CD14-positive monocyte (primary cell): ENCODE data around the gene RAB3A. TPM values are rescaled to one million over a fixed set of nuclear protein-coding genes. Genes with fewer than 3 reads are reported as not detected.

Experiments used
- DNase-seq, 3 donors: peaks; one replicate each; pipeline ENCODE4 v3.0.0-alpha.2; 2011 to 2022
- H2AFZ ChIP-seq: 2 replicates; pipeline ENCODE4 v1.6.0; 2012; ENCODE audit warnings: mild to moderate bottlenecking, low read depth, low read length, inconsistent platforms; ENCODE audit not compliant: insufficient read depth, poor library complexity, severe bottlenecking
- H3K27ac ChIP-seq, 2 donors: 1 replicate in 1 of 2; 2 replicates in 1 of 2; pipeline ENCODE4 v1.5.1; 2012 to 2013; ENCODE audit warnings: low read length in 2 of 2, control low read depth in 1 of 2, inconsistent platforms in 1 of 2, low read depth in 1 of 2, mild to moderate bottlenecking in 1 of 2
- H3K27me3 ChIP-seq, 2 donors: one replicate each; pipeline versions ENCODE4 v1.6.0 to v1.6.1; 2011 to 2013; ENCODE audit warnings: low read length in 2 of 2; ENCODE audit not compliant: control insufficient read depth in 2 of 2, insufficient read depth in 2 of 2
- H3K36me3 ChIP-seq, 2 donors: replicated peaks in 1 of 2; 1 replicate in 1 of 2; 2 replicates in 1 of 2; pipeline versions ENCODE4 v1.5.1 to v1.6.1; 2012 to 2013; ENCODE audit warnings: low read length in 2 of 2, control low read depth in 1 of 2, inconsistent platforms in 1 of 2, mild to moderate bottlenecking in 1 of 2; ENCODE audit not compliant: insufficient read depth in 2 of 2, control insufficient read depth in 1 of 2
- H3K4me1 ChIP-seq, 2 donors: 1 replicate in 1 of 2; 2 replicates in 1 of 2; pipeline versions ENCODE4 v1.5.1 to v1.6.1; 2012 to 2013; ENCODE audit warnings: low read length in 2 of 2, control low read depth in 1 of 2, inconsistent platforms in 1 of 2, mild to moderate bottlenecking in 1 of 2, moderate library complexity in 1 of 2; ENCODE audit not compliant: insufficient read depth in 2 of 2, control insufficient read depth in 1 of 2
- H3K4me2 ChIP-seq: replicated peaks from 2 replicates; pipeline ENCODE3; 2012; ENCODE audit warnings: low read length, moderate library complexity, mild to moderate bottlenecking; ENCODE audit not compliant: poor library complexity, severe bottlenecking; ENCODE audit errors: extremely low read depth
- H3K4me3 ChIP-seq, 3 experiments: fragments of 200-600 bp in 1 of 3; sonication (generic) in 1 of 3; replicated peaks in 1 of 3; 1 replicate in 2 of 3; 2 replicates in 1 of 3; pipeline ENCODE4 v1.5.1; 2011 to 2013; ENCODE audit warnings: low read length in 3 of 3, mild to moderate bottlenecking in 3 of 3, control low read depth in 2 of 3, low read depth in 2 of 3, inconsistent platforms in 1 of 3, moderate library complexity in 1 of 3
- H3K79me2 ChIP-seq: 2 replicates; pipeline ENCODE4 v1.6.0; 2012; ENCODE audit warnings: mild to moderate bottlenecking, control low read depth, inconsistent platforms, low read length, moderate library complexity; ENCODE audit not compliant: insufficient read depth
- H3K9ac ChIP-seq: 2 replicates; pipeline ENCODE4 v1.6.0; 2017; ENCODE audit warnings: low read length, mild to moderate bottlenecking; ENCODE audit not compliant: insufficient read depth, poor library complexity, severe bottlenecking
- H3K9me3 ChIP-seq, 2 donors: replicated peaks in 1 of 2; 1 replicate in 1 of 2; 2 replicates in 1 of 2; pipeline versions ENCODE4 v1.5.1 to v1.6.1; 2012 to 2013; ENCODE audit warnings: low read length in 2 of 2, control low read depth in 1 of 2; ENCODE audit not compliant: control insufficient read depth in 1 of 2, insufficient read depth in 1 of 2
- H4K20me1 ChIP-seq: 2 replicates; pipeline ENCODE4 v1.6.0; 2012; ENCODE audit warnings: mild to moderate bottlenecking, low read length, control low read depth, moderate library complexity; ENCODE audit not compliant: insufficient read depth
- H3K27ac Mint-ChIP-seq, 7 donors: one replicate each; pipeline ENCODE4 v1.8.0; 2020; ENCODE audit warnings: mild to moderate bottlenecking in 7 of 7, mixed read lengths in 7 of 7, moderate library complexity in 6 of 7, inconsistent platforms in 2 of 7
- H3K27me3 Mint-ChIP-seq, 3 donors: one replicate each; pipeline ENCODE4 v1.8.0; 2021 to 2022; ENCODE audit warnings: low read depth in 3 of 3, mild to moderate bottlenecking in 3 of 3, mixed read lengths in 3 of 3, moderate library complexity in 3 of 3, inconsistent platforms in 1 of 3
- H3K36me3 Mint-ChIP-seq, 2 donors: one replicate each; pipeline ENCODE4 v1.8.0; 2020; ENCODE audit warnings: mixed read lengths in 2 of 2, inconsistent platforms in 1 of 2, mild to moderate bottlenecking in 1 of 2
- H3K4me1 Mint-ChIP-seq: one replicate; pipeline ENCODE4 v1.8.0; 2020; ENCODE audit warnings: mild to moderate bottlenecking, mixed read lengths
- H3K4me3 Mint-ChIP-seq, 2 donors: one replicate each; pipeline ENCODE4 v1.8.0; 2020; ENCODE audit warnings: mild to moderate bottlenecking in 2 of 2, mixed read lengths in 2 of 2, moderate library complexity in 1 of 2
- H3K9me3 Mint-ChIP-seq, 7 donors: one replicate each; pipeline ENCODE4 v1.8.0; 2020 to 2022; ENCODE audit warnings: mixed read lengths in 7 of 7, mild to moderate bottlenecking in 6 of 7, moderate library complexity in 6 of 7, inconsistent platforms in 2 of 7
- CTCF ChIP-seq: fragments of 200-600 bp; IDR thresholded peaks from one replicate; pipeline ENCODE4 v1.8.0; 2022; ENCODE audit warnings: antibody characterized with exemption, mild to moderate bottlenecking
- WGBS: methylation state at CpG from one replicate; pipeline ENCODE4 v1.1.5; 2013; ENCODE audit warnings: missing lambda C conversion rate; ENCODE audit not compliant: insufficient coverage; 5-methylcytosine and 5-hydroxymethylcytosine counted together
- intact Hi-C, 2 donors: fragments of 100-400 bp; cut with micrococcal nuclease; formaldehyde crosslinking; loops; one replicate each; pipeline versions ENCODE4 v1.15.0 to v1.15.1; 2023
- polyA plus RNA-seq, 3 donors: library from polyadenylated mRNA; depleted of rRNA in 1 of 3; unstranded in 2 of 3; stranded (reverse) in 1 of 3; fragments of 300-500 nt in 2 of 3; fragments of >200 nt in 1 of 3; fragmentation: Illumina TruSeq in 2 of 3; gene quantifications; 1 replicate in 2 of 3; 2 replicates in 1 of 3; pipeline ENCODE4 v1.2.3, GENCODE V29; 2012 to 2021

RAB3A gene
- polyA plus RNA-seq, 3 donors = 0.55 to 8.7 (median 0.56) TPM

DNA sequence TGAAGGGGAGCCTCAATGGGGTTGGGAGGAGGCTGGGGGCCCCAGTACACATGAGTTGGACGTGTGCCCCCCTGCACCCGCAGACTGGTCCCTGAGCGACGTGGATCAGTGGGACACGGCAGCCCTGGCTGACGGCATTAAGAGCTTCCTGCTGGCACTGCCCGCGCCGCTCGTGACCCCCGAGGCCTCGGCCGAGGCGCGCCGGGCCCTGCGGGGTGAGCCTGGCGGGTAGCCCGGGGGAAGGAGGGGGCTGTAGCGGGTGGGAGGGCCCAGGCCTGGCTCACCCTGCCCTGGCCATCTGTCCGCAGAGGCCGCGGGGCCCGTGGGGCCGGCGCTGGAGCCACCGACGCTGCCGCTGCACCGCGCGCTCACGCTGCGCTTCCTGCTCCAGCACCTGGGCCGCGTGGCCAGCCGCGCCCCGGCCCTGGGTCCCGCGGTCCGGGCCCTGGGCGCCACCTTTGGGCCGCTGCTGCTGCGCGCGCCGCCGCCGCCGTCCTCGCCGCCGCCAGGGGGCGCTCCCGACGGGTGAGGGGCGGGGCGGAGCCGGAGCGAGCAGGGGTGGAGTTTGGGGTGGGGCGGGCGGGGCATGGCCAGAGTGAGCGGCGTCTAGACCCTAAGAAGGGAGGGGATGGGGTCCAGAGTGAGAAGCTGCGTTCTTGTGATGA is 42.7 kb downstream of the RAB3A start:
- Mint-ChIP-seq H3K27me3 (peaks cover 0 to 1% (median 0%) of the 10 kb centered on the region in 3 donors), H3K36me3 (peaks cover 27 to 36% of the 10 kb centered on the region in 2 donors), H3K4me1 (peaks cover 23% of the 10 kb centered on the region), H3K9me3 (peaks cover 0 to 2% (median 0%) of the 10 kb centered on the region in 7 donors), H3K27ac (peak overlapping the region in 3 of 7 donors; percentile 58 to 82 (median 80)), H3K4me3 (peak overlapping the region; percentile 48 to 56)
- H2AFZ ChIP-seq = peak overlapping the region; percentile 76
- intact Hi-C loops = loop anchor here in 1 of 2 donors (2.0 kb wide), 1 partner anchor 42 kb away; no protein-coding TSS in a partner anchor
- peaks cover 25 to 26% of the 10 kb centered on the region in 2 donors for H3K36me3 ChIP-seq
- peaks cover 3% of the 10 kb centered on the region for H3K79me2 ChIP-seq
- H3K4me1 ChIP-seq = peaks cover 19 to 29% of the 10 kb centered on the region in 2 donors
- TF ChIP-seq CTCF = peak; percentile 72
- no peaks in the 10 kb centered on the region for H3K9me3 ChIP-seq
- peak; percentile 54 to 75 (median 63) for DNase-seq
- no peaks in the 10 kb centered on the region for H3K27me3 ChIP-seq
- H4K20me1 ChIP-seq = peaks cover 2% of the 10 kb centered on the region
- WGBS = 5% methylated on average over 58 of the region's 66 CpGs
- peak overlapping the region; percentile 65 for H3K9ac ChIP-seq
- H3K27ac ChIP-seq = no peak overlapping the region
- H3K4me2 ChIP-seq = peak overlapping the region; percentile 73
- H3K4me3 ChIP-seq = peak overlapping the region in 1 of 3 experiments; percentile 60

GRCh38 chr19:18160493-18160970 is 43.3 kb downstream of the RAB3A start:
- peak overlapping the region; percentile 65 for H3K9ac ChIP-seq
- peak overlapping the region in 1 of 7 donors; percentile 58 for H3K27ac Mint-ChIP-seq
- H3K36me3 ChIP-seq = peaks cover 23 to 24% of the 10 kb centered on the region in 2 donors
- 84% methylated on average over 10 of the region's 13 CpGs for WGBS
- peak overlapping the region; percentile 73 for H3K4me2 ChIP-seq
- H3K27ac ChIP-seq = no peak overlapping the region
- peaks cover 19 to 29% of the 10 kb centered on the region in 2 donors for H3K4me1 ChIP-seq
- no peaks in the 10 kb centered on the region for H3K27me3 ChIP-seq
- H3K9me3 Mint-ChIP-seq = no peaks in the 10 kb centered on the region
- H3K36me3 Mint-ChIP-seq = peaks cover 22 to 32% of the 10 kb centered on the region in 2 donors
- intact Hi-C loops = loop anchor here in 1 of 2 donors (2.0 kb wide), 1 partner anchor 42 kb away; no protein-coding TSS in a partner anchor
- peak overlapping the region; percentile 76 for H2AFZ ChIP-seq
- peaks cover 3% of the 10 kb centered on the region for H3K79me2 ChIP-seq
- peak overlapping the region in 1 of 3 experiments; percentile 60 for H3K4me3 ChIP-seq
- H3K9me3 ChIP-seq = no peaks in the 10 kb centered on the region
- peaks cover 24% of the 10 kb centered on the region for H3K4me1 Mint-ChIP-seq
- DNase-seq = no peak
- H3K4me3 Mint-ChIP-seq = peak overlapping the region; percentile 48 to 56
- no peak for TF ChIP-seq CTCF
- H3K27me3 Mint-ChIP-seq = peaks cover 0 to 1% (median 0%) of the 10 kb centered on the region in 3 donors
- H4K20me1 ChIP-seq = peaks cover 6% of the 10 kb centered on the region
